Thymus (tissue), 11 donors: ENCODE measurements around the gene RFTN1. TPM values are rescaled to one million over a fixed set of nuclear protein-coding genes. Genes with fewer than 3 reads are reported as not detected.

ENCODE experiments used
- DNase-seq, 9 donors: peaks; one replicate each; pipeline ENCODE4 v3.0.0-alpha.2; 2013; ENCODE audit warnings: low spot score in 9 of 9, low read depth in 6 of 9, missing footprints in 1 of 9
- H3K27ac ChIP-seq, 2 donors: one replicate each; pipeline ENCODE4 v1.5.1; 2013; ENCODE audit warnings: control low read depth in 1 of 2, low read depth in 1 of 2, low read length in 1 of 2, mild to moderate bottlenecking in 1 of 2, moderate library complexity in 1 of 2
- H3K27me3 ChIP-seq, 2 donors: one replicate each; pipeline ENCODE4 v1.5.1; 2013; ENCODE audit warnings: low read length in 1 of 2; ENCODE audit not compliant: control insufficient read depth in 2 of 2, insufficient read depth in 1 of 2
- H3K36me3 ChIP-seq, 2 donors: one replicate each; pipeline ENCODE4 v1.5.1; 2013; ENCODE audit warnings: low read length in 1 of 2, mild to moderate bottlenecking in 1 of 2, moderate library complexity in 1 of 2; ENCODE audit not compliant: control insufficient read depth in 2 of 2, insufficient read depth in 2 of 2
- H3K4me1 ChIP-seq, 2 donors: one replicate each; pipeline ENCODE4 v1.5.1; 2013; ENCODE audit warnings: low read length in 2 of 2; ENCODE audit not compliant: control insufficient read depth in 2 of 2, insufficient read depth in 2 of 2
- H3K4me3 ChIP-seq, 2 donors: one replicate each; pipeline ENCODE4 v1.5.1; 2013; ENCODE audit warnings: low read length in 2 of 2, control low read depth in 1 of 2, mild to moderate bottlenecking in 1 of 2
- H3K9me3 ChIP-seq, 2 donors: one replicate each; pipeline ENCODE4 v1.5.1; 2013; ENCODE audit warnings: low read length in 1 of 2, mild to moderate bottlenecking in 1 of 2; ENCODE audit not compliant: control insufficient read depth in 2 of 2, insufficient read depth in 1 of 2
- WGBS: extraction: QIAGEN DNeasy Blood & Tissue Kit; methylation state at CpG from one replicate; pipeline ENCODE4 v1.1.7; 2013; 5-methylcytosine and 5-hydroxymethylcytosine counted together
- polyA plus RNA-seq: library from polyadenylated mRNA; stranded (reverse); fragments of 200-250 nt; gene quantifications from one replicate; pipeline ENCODE4 v1.2.3, GENCODE V29; 2013
- total RNA-seq: library from RNA; stranded (reverse); fragments of 120-200 nt; gene quantifications from one replicate; pipeline ENCODE4 v1.2.4, GENCODE V29; 2013
- donor health status: healthy.

RFTN1 gene
- total and polyA plus RNA-seq, 2 donors: 57.6 to 87.8 TPM

DNA sequence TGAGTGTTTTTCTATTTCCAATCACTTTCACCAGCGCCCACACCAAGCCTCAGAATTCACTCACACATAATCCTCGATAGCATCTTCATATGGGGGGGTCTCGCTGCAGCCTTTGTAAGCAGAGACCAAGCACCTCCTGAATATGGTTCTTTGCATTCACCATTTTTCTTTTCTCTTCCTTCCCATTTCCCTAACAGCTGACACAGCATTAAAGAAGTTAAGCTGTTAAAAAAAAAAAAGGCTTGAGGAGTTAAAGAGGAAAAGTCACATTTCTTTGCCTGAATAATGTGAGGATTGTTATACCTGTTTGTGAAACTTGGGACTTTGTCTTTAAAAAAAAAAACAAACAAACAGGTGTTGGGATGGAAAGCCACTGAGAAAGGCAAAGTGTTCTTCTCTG, 41.6 kb downstream of the RFTN1 start:
- Histone ChIP-seq H3K4me3 (no peak overlapping the region), H3K36me3 (peaks cover 52 to 85% of the 10 kb centered on the region in 2 donors), H3K27me3 (no peaks in the 10 kb centered on the region), H3K27ac (no peak overlapping the region), H3K9me3 (peaks cover 2 to 9% of the 10 kb centered on the region in 2 donors), H3K4me1 (peaks cover 32 to 39% of the 10 kb centered on the region in 2 donors)
- no peak for DNase-seq
- WGBS: 95% methylated on average over 3 of the region's 3 CpGs

- Histone ChIP-seq H3K27me3 (no peaks in the 10 kb centered on the region), H3K4me1 (peaks cover 30 to 43% of the 10 kb centered on the region in 2 donors), H3K27ac (no peak overlapping the region), H3K9me3 (peaks cover 2 to 9% of the 10 kb centered on the region in 2 donors), H3K4me3 (no peak overlapping the region), H3K36me3 (peaks cover 47 to 85% of the 10 kb centered on the region in 2 donors)
- 98% methylated on average over 1 of the region's 1 CpG for WGBS
- no peak for DNase-seq
Observed at GRCh38 chr3:16470590-16470989, 42.9 kb downstream of the RFTN1 start.

DNA sequence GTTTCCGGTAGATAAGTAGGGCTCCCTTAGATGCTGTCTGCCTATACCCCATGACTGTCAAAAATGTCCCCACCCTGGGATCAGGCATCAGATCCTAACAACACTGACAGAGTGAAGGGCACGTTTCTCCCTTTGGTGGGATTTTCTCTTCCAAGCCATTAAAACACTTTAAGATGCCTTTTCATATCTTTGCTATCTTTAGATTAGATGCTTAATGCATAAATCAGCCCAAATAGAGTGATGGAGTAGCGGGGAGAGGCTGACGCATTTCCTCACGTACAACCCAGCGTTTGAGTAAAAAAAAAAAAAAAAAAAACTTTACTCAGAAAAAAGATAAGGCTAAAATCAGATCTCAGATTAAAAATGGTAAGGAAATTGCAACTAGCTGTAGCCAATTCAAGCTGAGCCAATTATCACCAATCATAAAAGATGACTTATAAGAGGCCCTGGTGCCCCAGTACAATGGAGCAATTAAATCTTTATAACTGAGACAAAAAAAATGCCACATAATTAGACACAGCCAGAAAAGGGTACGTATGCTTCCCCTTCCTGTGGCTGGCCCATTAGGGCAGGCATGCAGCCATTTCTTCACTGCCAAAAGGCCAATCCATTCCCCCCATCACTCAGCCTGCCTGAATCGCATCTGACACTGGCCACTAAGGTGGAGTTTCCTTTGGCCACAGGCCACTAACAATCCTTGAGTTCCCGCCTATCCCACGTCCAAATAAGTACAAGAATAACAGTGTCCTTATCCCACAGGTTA, 45.0 kb downstream of the RFTN1 start:
- Histone ChIP-seq H3K27ac (peak overlapping the region; percentile 80 to 82), H3K4me3 (no peak overlapping the region), H3K36me3 (peaks cover 39 to 82% of the 10 kb centered on the region in 2 donors), H3K9me3 (peaks cover 2 to 9% of the 10 kb centered on the region in 2 donors), H3K27me3 (no peaks in the 10 kb centered on the region), H3K4me1 (peaks cover 37 to 60% of the 10 kb centered on the region in 2 donors)
- DNase-seq: peak in 3 of 9 donors; percentile 48 to 65 (median 51)
- WGBS: 70% methylated on average over 10 of the region's 10 CpGs

DNA sequence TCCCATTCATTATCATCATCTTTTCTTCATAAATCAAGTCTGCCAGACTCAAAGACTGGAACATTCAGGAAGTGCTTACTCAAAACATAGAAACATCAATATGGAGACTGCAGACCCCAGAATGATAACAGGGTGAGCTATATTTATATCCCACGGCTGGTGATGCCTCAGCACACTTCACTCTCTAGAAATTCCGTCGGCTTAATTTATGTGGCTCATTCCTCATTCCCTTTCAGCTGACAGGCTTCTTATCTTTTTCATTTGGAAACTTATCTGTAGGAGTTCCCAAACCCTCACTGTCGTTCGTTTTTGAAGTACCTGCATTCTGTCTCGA, 45.5 kb downstream of the RFTN1 start:
- 50% methylated on average over 6 of the region's 6 CpGs for WGBS
- DNase-seq: peak in 1 of 9 donors; percentile 37
- no peak overlapping the region for H3K4me3 ChIP-seq
- H3K9me3 ChIP-seq: peaks cover 2 to 9% of the 10 kb centered on the region in 2 donors
- no peaks in the 10 kb centered on the region for H3K27me3 ChIP-seq
- peak overlapping the region; percentile 80 to 82 for H3K27ac ChIP-seq
- H3K36me3 ChIP-seq: peaks cover 35 to 80% of the 10 kb centered on the region in 2 donors
- peaks cover 37 to 62% of the 10 kb centered on the region in 2 donors for H3K4me1 ChIP-seq

DNA sequence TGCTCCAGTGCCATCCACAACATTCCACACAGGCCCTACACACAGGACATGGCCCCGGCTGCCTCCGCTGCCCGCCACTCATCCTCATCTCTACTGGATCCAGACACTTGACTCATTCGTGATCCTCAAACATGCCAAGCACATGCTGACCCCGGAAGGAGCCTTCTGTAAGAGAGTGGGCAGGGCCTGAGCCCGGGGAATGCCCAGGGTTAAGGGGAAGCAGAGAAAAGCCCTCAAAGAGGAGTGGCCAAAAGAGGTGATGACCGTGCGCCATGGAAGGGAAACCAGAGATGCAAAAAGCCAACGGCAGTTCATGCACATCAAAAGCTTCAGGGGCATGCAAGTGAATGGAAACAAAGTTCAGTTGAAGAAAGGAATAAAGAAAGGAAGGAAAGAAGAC, 46.1 kb downstream of the RFTN1 start:
- Histone ChIP-seq H3K9me3 (peaks cover 2 to 9% of the 10 kb centered on the region in 2 donors), H3K4me3 (no peak overlapping the region), H3K36me3 (peaks cover 29 to 74% of the 10 kb centered on the region in 2 donors), H3K27me3 (no peaks in the 10 kb centered on the region), H3K27ac (peak overlapping the region; percentile 50 to 82), H3K4me1 (peaks cover 40 to 68% of the 10 kb centered on the region in 2 donors)
- peak in 3 of 9 donors; percentile 38 to 70 (median 55) for DNase-seq
- 64% methylated on average over 8 of the region's 9 CpGs for WGBS

DNA sequence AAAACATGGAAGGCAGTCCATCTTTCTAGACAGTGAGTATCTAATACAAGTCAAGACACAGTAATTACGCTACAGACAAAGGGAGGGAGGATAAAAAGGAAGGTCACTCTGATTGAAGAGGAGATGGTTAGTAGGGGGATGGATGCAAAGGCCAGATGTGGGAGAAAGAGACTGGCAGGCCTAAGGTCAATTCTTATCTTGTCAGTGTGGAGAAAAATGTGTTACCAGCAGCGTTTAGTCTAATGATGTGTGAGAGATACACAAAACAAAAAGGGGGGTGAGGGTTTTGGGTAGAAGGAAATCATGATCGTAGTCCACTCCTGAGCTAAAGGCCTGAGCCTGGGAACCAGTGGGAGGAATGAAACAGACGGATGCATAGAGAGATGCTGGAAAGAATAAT, 46.7 kb downstream of the RFTN1 start:
- Histone ChIP-seq H3K4me1 (peaks cover 42 to 73% of the 10 kb centered on the region in 2 donors), H3K27me3 (no peaks in the 10 kb centered on the region), H3K27ac (peak overlapping the region; percentile 50 to 82), H3K9me3 (peaks cover 2 to 9% of the 10 kb centered on the region in 2 donors), H3K4me3 (no peak overlapping the region), H3K36me3 (peaks cover 23 to 73% of the 10 kb centered on the region in 2 donors)
- no peak for DNase-seq
- 99% methylated on average over 4 of the region's 4 CpGs for WGBS

DNA sequence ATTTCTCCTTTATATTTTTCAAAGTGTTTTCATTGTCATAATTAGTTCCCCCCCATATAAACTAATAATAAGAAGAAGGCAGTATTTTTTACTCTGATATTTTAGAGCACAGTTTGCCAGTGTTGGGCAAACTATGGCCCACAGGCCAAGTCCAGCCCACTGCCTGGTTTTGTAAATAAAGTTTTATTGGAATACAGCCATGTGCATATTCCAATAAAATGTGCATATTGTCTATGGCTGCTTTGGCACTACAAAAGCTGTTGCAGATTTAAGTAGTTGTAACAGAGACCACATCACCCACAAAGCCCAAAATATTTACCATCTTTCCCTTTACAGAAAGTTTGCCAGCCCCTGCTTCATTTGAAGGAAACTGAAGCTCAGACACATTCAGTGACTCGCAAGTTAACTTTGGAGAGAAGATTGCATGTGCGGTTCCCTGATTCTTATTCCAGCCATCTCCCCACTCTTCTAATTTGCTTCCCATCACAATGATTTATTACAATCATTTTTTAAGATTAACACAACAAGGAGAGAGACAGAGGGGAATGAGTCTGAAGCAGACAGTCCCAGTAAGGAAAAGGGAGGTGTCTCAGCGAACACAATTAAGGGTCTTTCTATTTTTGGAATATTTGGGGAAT, 48.9 kb downstream of the RFTN1 start:
- peaks cover 8 to 60% of the 10 kb centered on the region in 2 donors for H3K36me3 ChIP-seq
- no peak for DNase-seq
- no peaks in the 10 kb centered on the region for H3K9me3 ChIP-seq
- peaks cover 43 to 70% of the 10 kb centered on the region in 2 donors for H3K4me1 ChIP-seq
- no peaks in the 10 kb centered on the region for H3K27me3 ChIP-seq
- no peak overlapping the region for H3K4me3 ChIP-seq
- 94% methylated on average over 3 of the region's 3 CpGs for whole genome bisulfite sequencing
- peak overlapping the region in 1 of 2 donors; percentile 22 for H3K27ac ChIP-seq

GRCh38 chr3:16463914-16464313, 49.6 kb downstream of the RFTN1 start:
- Histone ChIP-seq H3K36me3 (peaks cover 5 to 52% of the 10 kb centered on the region in 2 donors), H3K27me3 (no peaks in the 10 kb centered on the region), H3K27ac (peak overlapping the region in 1 of 2 donors; percentile 22), H3K4me1 (peaks cover 37 to 63% of the 10 kb centered on the region in 2 donors), H3K4me3 (no peak overlapping the region), H3K9me3 (peaks cover 0 to under 1% of the 10 kb centered on the region in 2 donors)
- DNase-seq: no peak
- 98% methylated on average over 5 of the region's 5 CpGs for WGBS

- H3K9me3 ChIP-seq: peaks cover 0 to 3% of the 10 kb centered on the region in 2 donors
- H3K27me3 ChIP-seq: no peaks in the 10 kb centered on the region
- H3K36me3 ChIP-seq: peaks cover 7 to 51% of the 10 kb centered on the region in 2 donors
- peaks cover 29 to 55% of the 10 kb centered on the region in 2 donors for H3K4me1 ChIP-seq
- no peak for DNase-seq
- H3K27ac ChIP-seq: peak overlapping the region; percentile 32 to 84
- WGBS: 97% methylated on average over 1 of the region's 1 CpG
- H3K4me3 ChIP-seq: no peak overlapping the region
Observed at GRCh38 chr3:16463119-16463518, 50.4 kb downstream of the RFTN1 start.
